DOHH2 (cell line): Measurements from ENCODE around the gene RUFY4.

Experiments used
- H3F3A ChIP-seq: fragments of 200-600 bp; sonication (generic), shearing (Covaris generic); 2 replicates; pipeline ENCODE4 v1.6.0; 2016; ENCODE audit warnings: antibody characterized with exemption, mild to moderate bottlenecking; ENCODE audit not compliant: control insufficient read depth, insufficient read depth
- H3K27ac ChIP-seq: fragments of 200-600 bp; sonication (generic); 2 replicates; pipeline ENCODE4 v1.5.1; 2014; ENCODE audit warnings: low read depth, mild to moderate bottlenecking, low read length, moderate library complexity
- H3K27me3 ChIP-seq: fragments of 200-600 bp; sonication (generic); 2 replicates; pipeline ENCODE4 v1.6.1; 2014; ENCODE audit warnings: mild to moderate bottlenecking, low read length, mixed read lengths; ENCODE audit not compliant: control insufficient read depth
- H3K36me3 ChIP-seq: fragments of 200-600 bp; sonication (generic); 2 replicates; pipeline ENCODE4 v1.6.1; 2014; ENCODE audit warnings: mild to moderate bottlenecking, low read length, moderate library complexity, mixed read lengths; ENCODE audit not compliant: control insufficient read depth
- H3K4me1 ChIP-seq: fragments of 200-600 bp; sonication (generic); 2 replicates; pipeline ENCODE4 v1.6.1; 2014; ENCODE audit warnings: mild to moderate bottlenecking, low read length, mixed read lengths; ENCODE audit not compliant: control insufficient read depth
- H3K4me2 ChIP-seq: fragments of 200-600 bp; sonication (generic); 2 replicates; pipeline ENCODE4 v1.6.0; 2014; ENCODE audit warnings: mild to moderate bottlenecking, low read length, moderate library complexity
- H3K4me3 ChIP-seq: fragments of 200-600 bp; sonication (generic); 2 replicates; pipeline ENCODE4 v1.5.1; 2014; ENCODE audit warnings: mild to moderate bottlenecking, low read length, mixed read lengths
- H3K79me2 ChIP-seq: fragments of 200-600 bp; sonication (generic); 2 replicates; pipeline ENCODE4 v1.6.1; 2014; ENCODE audit warnings: mild to moderate bottlenecking, low read length, mixed read lengths; ENCODE audit not compliant: control insufficient read depth
- H3K9me2 ChIP-seq: fragments of 200-600 bp; sonication (generic); replicated peaks from 2 replicates; pipeline ENCODE4 v1.6.1; 2014; ENCODE audit warnings: mild to moderate bottlenecking, low read length, mixed read lengths; ENCODE audit not compliant: control insufficient read depth
- H3K9me3 ChIP-seq: fragments of 200-600 bp; sonication (generic); 2 replicates; pipeline ENCODE4 v1.6.1; 2014; ENCODE audit warnings: antibody characterized with exemption, low read length, mixed read lengths; ENCODE audit not compliant: control insufficient read depth, insufficient read depth
- H4K20me1 ChIP-seq: fragments of 200-600 bp; sonication (generic); 2 replicates; pipeline ENCODE4 v1.6.0; 2014; ENCODE audit warnings: low read depth, mild to moderate bottlenecking, antibody characterized with exemption, low read length, moderate library complexity; ENCODE audit not compliant: control insufficient read depth, insufficient read depth
- CTCF ChIP-seq: fragments of 200-600 bp; sonication (generic); IDR thresholded peaks from one replicate; pipeline ENCODE4 v1.5.1; 2014; ENCODE audit warnings: antibody characterized with exemption, mild to moderate bottlenecking, low read depth, low read length; ENCODE audit not compliant: poor library complexity, severe bottlenecking
- EZH2phosphoT487 ChIP-seq: fragments of 200-600 bp; sonication (generic); IDR thresholded peaks from 2 replicates; pipeline ENCODE4 v1.6.1; 2017; ENCODE audit warnings: borderline replicate concordance, mild to moderate bottlenecking, antibody characterized with exemption, low read length, moderate library complexity, mixed read lengths

The RUFY4 gene

DNA sequence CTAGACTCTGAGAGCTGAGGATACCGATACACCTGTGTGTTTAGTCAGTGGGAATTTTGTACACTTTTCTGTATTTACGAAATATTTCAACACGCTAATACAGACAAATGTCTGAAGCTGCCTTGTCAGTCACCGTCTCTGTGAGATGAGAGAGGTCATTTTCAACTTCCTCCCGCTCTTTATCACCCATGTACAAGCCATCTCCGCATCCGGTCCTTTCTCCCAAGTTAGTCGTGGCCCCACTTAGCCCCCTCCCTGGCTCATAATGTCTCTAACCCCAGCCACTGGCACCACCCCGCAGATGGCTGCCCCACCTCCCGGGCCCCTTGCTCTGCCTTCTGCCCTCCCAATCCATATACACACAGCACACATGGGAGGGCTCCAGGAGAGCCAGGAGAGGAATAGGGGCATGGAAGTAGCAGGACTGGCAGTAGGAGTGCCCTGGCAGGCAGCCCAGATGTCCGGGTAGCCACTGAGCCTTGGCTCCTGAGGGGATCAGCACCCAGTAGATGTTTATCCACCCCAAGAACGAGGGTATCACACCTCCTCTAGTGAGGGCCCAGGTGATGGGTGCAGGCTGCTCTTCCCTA is 2.0 kb upstream of the RUFY4 start:
- Histone ChIP-seq H3K27me3 (no peaks in the 10 kb centered on the region), H3K36me3 (no peaks in the 10 kb centered on the region), H3K4me2 (no peak overlapping the region), H3K9me3 (no peaks in the 10 kb centered on the region), H3K79me2 (no peaks in the 10 kb centered on the region), H3K4me3 (no peak overlapping the region), H3K4me1 (no peaks in the 10 kb centered on the region), H3F3A (no peaks in the 10 kb centered on the region), H4K20me1 (no peaks in the 10 kb centered on the region), H3K9me2 (no peaks in the 10 kb centered on the region), H3K27ac (no peak overlapping the region)
- TF ChIP-seq EZH2phosphoT487 (no peak), CTCF (no peak)

DNA sequence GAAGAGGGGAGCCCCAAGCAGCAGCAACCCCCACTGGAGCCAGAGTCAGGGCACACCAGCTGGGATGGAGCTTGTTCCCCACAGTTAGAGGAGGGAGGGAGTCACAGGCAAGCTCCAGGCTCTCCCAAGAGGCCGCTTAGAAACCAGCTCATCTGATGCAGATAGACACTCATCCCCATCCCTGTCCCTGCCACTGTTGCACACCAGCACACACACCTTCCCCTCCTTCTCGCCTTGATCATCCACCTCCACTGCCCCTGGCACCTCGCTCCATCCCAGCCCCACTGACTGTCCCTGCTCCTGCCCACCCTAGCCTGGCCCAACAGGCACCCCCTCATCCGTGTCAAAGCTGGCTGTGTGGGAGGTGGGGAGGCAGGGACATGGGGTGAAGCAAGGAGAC is 1.5 kb upstream of the RUFY4 start:
- no peak overlapping the region for H3K27ac ChIP-seq
- H3K4me1 ChIP-seq, result no peaks in the 10 kb centered on the region
- no peaks in the 10 kb centered on the region for H4K20me1 ChIP-seq
- no peak overlapping the region for H3K4me2 ChIP-seq
- H3K9me2 ChIP-seq, result no peaks in the 10 kb centered on the region
- no peaks in the 10 kb centered on the region for H3K9me3 ChIP-seq
- H3K4me3 ChIP-seq, result no peak overlapping the region
- no peaks in the 10 kb centered on the region for H3K27me3 ChIP-seq
- no peaks in the 10 kb centered on the region for H3K36me3 ChIP-seq
- no peaks in the 10 kb centered on the region for H3K79me2 ChIP-seq
- TF ChIP-seq CTCF, result no peak
- TF ChIP-seq EZH2phosphoT487, result no peak
- H3F3A ChIP-seq, result no peaks in the 10 kb centered on the region

- no peaks in the 10 kb centered on the region for H3K79me2 ChIP-seq
- no peaks in the 10 kb centered on the region for H4K20me1 ChIP-seq
- no peak overlapping the region for H3K27ac ChIP-seq
- no peaks in the 10 kb centered on the region for H3K9me3 ChIP-seq
- H3K27me3 ChIP-seq, result peaks cover 3% of the 10 kb centered on the region; the same call in 1 of the 2 replicates
- H3K4me3 ChIP-seq, result no peak overlapping the region
- H3K4me2 ChIP-seq, result no peak overlapping the region
- H3K36me3 ChIP-seq, result no peaks in the 10 kb centered on the region
- no peaks in the 10 kb centered on the region for H3F3A ChIP-seq
- no peaks in the 10 kb centered on the region for H3K4me1 ChIP-seq
- TF ChIP-seq CTCF, result no peak
- no peak for TF ChIP-seq EZH2phosphoT487
- no peaks in the 10 kb centered on the region for H3K9me2 ChIP-seq
Measured at GRCh38 chr2:218069606-218070300, 700 bp downstream of the RUFY4 start.
